ENCODE data around the gene VPS72. TPM values are rescaled to one million over a fixed set of nuclear protein-coding genes. Genes with fewer than 3 reads are reported as not detected.

The VPS72 gene
- total RNA-seq, 1 experiment from 2014 or later, result 68.9 TPM

GRCh38 chr1:151147665-151148064 lies 42.3 kb downstream of the VPS72 start:
- H3K9me2 ChIP-seq (ENCODE audit: insufficient read depth), result no peaks in the 10 kb centered on the region
- TF ChIP-seq CBX3 (IDR thresholded peaks at IDR 0.05; ENCODE audit: low read depth) (no peak), ZFX (IDR thresholded peaks at IDR 0.05) (no peak), SP1 (IDR thresholded peaks at IDR 0.05; ENCODE audit: low read depth) (no peak), SRF (IDR thresholded peaks at IDR 0.05; ENCODE audit: low read depth) (no peak), REST (IDR thresholded peaks at IDR 0.05; ENCODE audit: low read depth) (no peak), EZH2 (IDR thresholded peaks at IDR 0.05) (no peak), CEBPB (IDR thresholded peaks at IDR 0.05; ENCODE audit: low read depth) (no peak), EZH2phosphoT487 (IDR thresholded peaks at IDR 0.05; ENCODE audit: borderline replicate concordance) (no peak), CTCF (IDR thresholded peaks at IDR 0.05 in 2 of 3, conservative IDR thresholded peaks at IDR 0.05 in 1 of 3; ENCODE audit: borderline replicate concordance in 1 of 3, insufficient read depth in 1 of 3, low read depth in 2 of 3, low read length in 2 of 3) (no peak), ZBTB33 (IDR thresholded peaks at IDR 0.05; ENCODE audit: extremely low read depth, insufficient replicate concordance, low read length) (no peak), EGR1 (IDR thresholded peaks at IDR 0.05; ENCODE audit: low read depth) (no peak), POLR2A (IDR thresholded peaks at IDR 0.05; ENCODE audit: borderline replicate concordance, extremely low read depth, insufficient read depth, insufficient read length) (no peak), ZNF274 (IDR thresholded peaks at IDR 0.05; ENCODE audit: low read depth, low read length) (no peak), ELF1 (IDR thresholded peaks at IDR 0.05; ENCODE audit: borderline replicate concordance, low read depth) (no peak), JUND (IDR thresholded peaks at IDR 0.05) (no peak), SIN3A (IDR thresholded peaks at IDR 0.05; ENCODE audit: low read depth) (no peak), ATF3 (IDR thresholded peaks at IDR 0.05) (no peak), FOSL1 (IDR thresholded peaks at IDR 0.05; ENCODE audit: low read depth) (no peak), YY1 (IDR thresholded peaks at IDR 0.05; ENCODE audit: extremely low read depth, insufficient replicate concordance, low read depth, low read length) (no peak), TCF7L2 (IDR thresholded peaks at IDR 0.05; ENCODE audit: borderline replicate concordance, extremely low read depth, insufficient read depth, insufficient read length) (no peak)
- H3K4me2 ChIP-seq (ENCODE audit: low read length), result no peak overlapping the region
- H3K4me3 ChIP-seq (replicated peaks in 1 of 2; ENCODE audit: low read depth in 1 of 2, low read length in 2 of 2), result no peak overlapping the region
- ChIA-PET RAD21 (ENCODE audit: low non-redundant PET in 1 of 2, low total read pairs in 2 of 2, uncharacterized antibody in 2 of 2, unreplicated experiment in 2 of 2) (no interaction called here), POLR2A (no interaction called here), CTCF (interaction anchor here (1.7 kb wide), 1 partner anchor 48 kb away, joined by 7 read pairs; no protein-coding TSS in a partner anchor)
- H3K27me3 ChIP-seq (ENCODE audit: insufficient read depth, low read length), result no peaks in the 10 kb centered on the region
- no peak for ATAC-seq
- intact Hi-C loops (cut with micrococcal nuclease), result no loop called here
- no TSS peak for BruUV-seq (replicated peaks)
- no peak overlapping the region for H2AFZ ChIP-seq (ENCODE audit: low read depth, low read length, poor library complexity, severe bottlenecking)
- no peak overlapping the region for H3K27ac ChIP-seq (ENCODE audit: low read depth, low read length)
- no peaks in the 10 kb centered on the region for H3K9me3 ChIP-seq (ENCODE audit: control insufficient read depth in 1 of 2, insufficient read depth in 1 of 2, low read depth in 1 of 2, low read length in 2 of 2)
- peaks cover 8 to 17% of the 10 kb centered on the region in 2 experiments; a peak in 3 of 4 replicates for H3K4me1 ChIP-seq (ENCODE audit: control insufficient read depth in 1 of 2, insufficient read depth in 2 of 2, low read length in 2 of 2)
- no peak overlapping the region for H3K9ac ChIP-seq (ENCODE audit: low read length)
- H3K79me2 ChIP-seq (ENCODE audit: insufficient read depth, low read length), result no peaks in the 10 kb centered on the region
- no peaks in the 10 kb centered on the region for H3K36me3 ChIP-seq (ENCODE audit: control insufficient read depth in 1 of 2, insufficient read depth in 2 of 2, low read length in 2 of 2)
- H4K20me1 ChIP-seq (ENCODE audit: insufficient read depth), result no peaks in the 10 kb centered on the region
- no peak for DNase-seq (ENCODE audit: low read depth, low spot score)

All from HCT116 (cell line).